HL-60 (cell line): ENCODE results near the gene ANKRD26.

ENCODE experiments used
- DNase-seq, 2 experiments: peaks; one replicate each; pipeline ENCODE4 v3.0.0-alpha.2; 2010 to 2020; ENCODE audit warnings: low read depth in 1 of 2, low spot score in 1 of 2
- H3K27ac ChIP-seq: fragments of 250-450 bp; sonication (Bioruptor Pico); replicated peaks from 2 replicates; pipeline ENCODE4 v1.5.1; 2020; ENCODE audit warnings: mild to moderate bottlenecking, moderate library complexity
- H3K27me3 ChIP-seq: fragments of 250-450 bp; sonication (Bioruptor Pico); 2 replicates; pipeline ENCODE4 v1.5.1; 2021; ENCODE audit warnings: mild to moderate bottlenecking, moderate library complexity; ENCODE audit not compliant: insufficient read depth, poor library complexity, severe bottlenecking
- H3K4me3 ChIP-seq: replicated peaks from 2 replicates; pipeline ENCODE4 v1.5.1; 2011; ENCODE audit warnings: mild to moderate bottlenecking, control low read depth, low read length; ENCODE audit not compliant: insufficient read depth
- GABPA ChIP-seq: IDR thresholded peaks from 2 replicates; pipeline ENCODE4 v1.6.1; 2012; ENCODE audit warnings: low read depth
- POLR2AphosphoS5 ChIP-seq: IDR thresholded peaks from 2 replicates; pipeline ENCODE4 v1.6.1; 2012; ENCODE audit warnings: low read depth
- REST ChIP-seq: IDR thresholded peaks from 2 replicates; pipeline ENCODE4 v1.6.1; 2012; ENCODE audit warnings: low read depth; ENCODE audit not compliant: insufficient replicate concordance
- SPI1 ChIP-seq: IDR thresholded peaks from 2 replicates; pipeline ENCODE4 v1.6.1; 2012; ENCODE audit warnings: low read depth, mild to moderate bottlenecking, borderline replicate concordance
- TF ChIP-seq, protein P1 (sequence below): IDR thresholded peaks from one replicate; pipeline ENCODE4 v1.5.1; 2011; ENCODE audit warnings: low read length, control low read depth, inconsistent platforms; ENCODE audit not compliant: insufficient read depth

Gene ANKRD26

GRCh38 chr10:27035163-27035562, 65.1 kb downstream of the ANKRD26 start:
- Histone ChIP-seq H3K4me3 (no peak overlapping the region), H3K27me3 (no peaks in the 10 kb centered on the region), H3K27ac (no peak overlapping the region)
- TF ChIP-seq GABPA (no peak), REST (no peak), SPI1 (no peak), POLR2AphosphoS5 (no peak)
- TF ChIP-seq, protein P1, sequence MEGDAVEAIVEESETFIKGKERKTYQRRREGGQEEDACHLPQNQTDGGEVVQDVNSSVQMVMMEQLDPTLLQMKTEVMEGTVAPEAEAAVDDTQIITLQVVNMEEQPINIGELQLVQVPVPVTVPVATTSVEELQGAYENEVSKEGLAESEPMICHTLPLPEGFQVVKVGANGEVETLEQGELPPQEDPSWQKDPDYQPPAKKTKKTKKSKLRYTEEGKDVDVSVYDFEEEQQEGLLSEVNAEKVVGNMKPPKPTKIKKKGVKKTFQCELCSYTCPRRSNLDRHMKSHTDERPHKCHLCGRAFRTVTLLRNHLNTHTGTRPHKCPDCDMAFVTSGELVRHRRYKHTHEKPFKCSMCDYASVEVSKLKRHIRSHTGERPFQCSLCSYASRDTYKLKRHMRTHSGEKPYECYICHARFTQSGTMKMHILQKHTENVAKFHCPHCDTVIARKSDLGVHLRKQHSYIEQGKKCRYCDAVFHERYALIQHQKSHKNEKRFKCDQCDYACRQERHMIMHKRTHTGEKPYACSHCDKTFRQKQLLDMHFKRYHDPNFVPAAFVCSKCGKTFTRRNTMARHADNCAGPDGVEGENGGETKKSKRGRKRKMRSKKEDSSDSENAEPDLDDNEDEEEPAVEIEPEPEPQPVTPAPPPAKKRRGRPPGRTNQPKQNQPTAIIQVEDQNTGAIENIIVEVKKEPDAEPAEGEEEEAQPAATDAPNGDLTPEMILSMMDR = no peak
- DNase-seq = no peak

GRCh38 chr10:27030060-27030459, 70.2 kb downstream of the ANKRD26 start:
- Histone ChIP-seq H3K4me3 (no peak overlapping the region), H3K27ac (no peak overlapping the region), H3K27me3 (no peaks in the 10 kb centered on the region)
- no peak for TF ChIP-seq GABPA
- TF ChIP-seq REST = no peak
- TF ChIP-seq POLR2AphosphoS5 = no peak
- TF ChIP-seq, protein P1 = no peak
- TF ChIP-seq SPI1 = no peak
- DNase-seq = no peak

GRCh38 chr10:27022048-27022447, 78.2 kb downstream of the ANKRD26 start:
- Histone ChIP-seq H3K27ac (no peak overlapping the region), H3K27me3 (no peaks in the 10 kb centered on the region), H3K4me3 (no peak overlapping the region)
- TF ChIP-seq POLR2AphosphoS5 (no peak), GABPA (no peak), SPI1 (no peak), REST (no peak)
- TF ChIP-seq, protein P1 = no peak
- DNase-seq = no peak
